Measurements from ENCODE around the gene BSN. TPM values are rescaled to one million over a fixed set of nuclear protein-coding genes. Genes with fewer than 3 reads are reported as not detected.

Gene BSN
- total and polyA plus RNA-seq, 12 donors: 0.06 to 1.4 (median 0.62) TPM

DNA sequence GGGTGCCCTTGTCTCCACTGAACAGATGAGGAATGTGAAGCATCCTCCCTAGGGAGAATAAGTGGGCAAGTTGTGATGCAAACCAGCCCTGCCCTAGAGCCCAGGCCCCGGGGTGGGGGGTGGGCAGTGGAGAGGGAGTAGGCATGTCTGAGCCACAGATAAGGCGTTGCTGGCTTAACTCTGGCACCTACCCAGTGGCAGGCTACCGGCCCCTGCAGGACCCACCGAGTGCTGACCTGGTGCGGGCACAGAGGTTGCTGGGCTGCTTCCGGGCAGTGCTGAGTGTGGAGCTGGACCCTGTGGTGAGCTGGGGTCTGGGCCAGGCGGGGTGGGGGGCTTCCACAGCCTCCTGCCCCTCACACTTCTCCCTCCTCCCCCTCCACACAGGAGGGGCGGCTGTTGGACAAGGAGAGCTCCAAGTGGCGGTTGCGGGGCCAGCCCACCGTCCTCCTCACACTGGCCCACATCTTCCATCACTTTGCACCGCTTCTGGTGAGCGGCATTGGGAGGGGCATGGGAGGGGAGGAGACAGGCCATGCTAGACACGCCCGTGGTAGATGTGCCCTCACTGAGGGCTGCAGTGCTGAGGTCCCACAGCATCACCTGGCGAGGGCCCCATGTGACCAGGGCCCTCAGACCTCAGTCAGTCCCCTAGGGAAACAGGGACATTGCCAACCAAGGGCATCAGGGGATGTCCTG is 145.2 kb downstream of the BSN start:
- H3K4me1 ChIP-seq: peaks cover 0 to 47% (median 4%) of the 10 kb centered on the region in 9 donors
- WGBS, 2 donors: 69 to 77% methylated on average over 16 of the region's 16 CpGs
- no peak for DNase-seq
- peak in 4 of 8 donors; percentile 23 to 70 (median 53) for ATAC-seq
- no peaks in the 10 kb centered on the region for H3K9me3 ChIP-seq
- H3K27me3 ChIP-seq: no peaks in the 10 kb centered on the region
- no peak overlapping the region for H3K4me3 ChIP-seq
- peaks cover 0 to 75% (median 18%) of the 10 kb centered on the region in 9 donors for H3K36me3 ChIP-seq
- intact Hi-C loops (cut with DNase I): no loop called here
- H3K27ac ChIP-seq: peak overlapping the region in 6 of 10 donors; percentile 15 to 72 (median 66)
- TF ChIP-seq, protein P1, sequence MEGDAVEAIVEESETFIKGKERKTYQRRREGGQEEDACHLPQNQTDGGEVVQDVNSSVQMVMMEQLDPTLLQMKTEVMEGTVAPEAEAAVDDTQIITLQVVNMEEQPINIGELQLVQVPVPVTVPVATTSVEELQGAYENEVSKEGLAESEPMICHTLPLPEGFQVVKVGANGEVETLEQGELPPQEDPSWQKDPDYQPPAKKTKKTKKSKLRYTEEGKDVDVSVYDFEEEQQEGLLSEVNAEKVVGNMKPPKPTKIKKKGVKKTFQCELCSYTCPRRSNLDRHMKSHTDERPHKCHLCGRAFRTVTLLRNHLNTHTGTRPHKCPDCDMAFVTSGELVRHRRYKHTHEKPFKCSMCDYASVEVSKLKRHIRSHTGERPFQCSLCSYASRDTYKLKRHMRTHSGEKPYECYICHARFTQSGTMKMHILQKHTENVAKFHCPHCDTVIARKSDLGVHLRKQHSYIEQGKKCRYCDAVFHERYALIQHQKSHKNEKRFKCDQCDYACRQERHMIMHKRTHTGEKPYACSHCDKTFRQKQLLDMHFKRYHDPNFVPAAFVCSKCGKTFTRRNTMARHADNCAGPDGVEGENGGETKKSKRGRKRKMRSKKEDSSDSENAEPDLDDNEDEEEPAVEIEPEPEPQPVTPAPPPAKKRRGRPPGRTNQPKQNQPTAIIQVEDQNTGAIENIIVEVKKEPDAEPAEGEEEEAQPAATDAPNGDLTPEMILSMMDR (IDR thresholded peaks at IDR 0.05): no peak

DNA sequence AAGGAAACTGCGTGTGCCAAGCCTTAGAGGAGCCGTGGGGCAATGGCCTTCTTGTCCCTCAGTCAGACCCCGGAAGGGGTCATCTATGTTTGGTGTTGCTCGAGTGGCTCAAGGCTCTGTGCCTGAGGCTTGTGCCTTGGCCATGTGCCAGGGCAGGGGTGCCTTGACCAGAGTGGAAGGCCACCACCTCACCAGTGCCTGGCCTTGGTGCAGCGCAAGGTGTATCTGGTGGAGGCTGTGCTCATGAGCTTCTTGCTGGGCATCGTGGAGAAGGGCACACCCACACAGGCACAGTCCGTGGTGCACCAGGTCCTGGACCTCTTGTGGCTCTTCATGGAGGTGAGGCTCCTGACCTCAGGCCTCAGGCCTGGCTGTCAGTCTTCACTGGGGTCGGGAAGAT is 145.7 kb downstream of the BSN start:
- peak overlapping the region in 4 of 10 donors; percentile 65 to 72 (median 68) for H3K27ac ChIP-seq
- intact Hi-C loops (cut with DNase I): loop anchor here in 7 of 10 donors (5.0 to 10.0 kb wide), 6 partner anchors 137 to 215 kb away; partner anchors contain the start of gene MST1R (in 3 of the 7)
- H3K4me1 ChIP-seq: peaks cover 0 to 41% (median 3%) of the 10 kb centered on the region in 9 donors
- H3K36me3 ChIP-seq: peaks cover 0 to 81% (median 18%) of the 10 kb centered on the region in 9 donors
- H3K27me3 ChIP-seq: no peaks in the 10 kb centered on the region
- no peak for ATAC-seq
- H3K4me3 ChIP-seq: no peak overlapping the region
- WGBS, 2 donors: 78 to 86% methylated on average over 8 of the region's 8 CpGs
- DNase-seq: no peak
- no peaks in the 10 kb centered on the region for H3K9me3 ChIP-seq
- TF ChIP-seq, protein P1 (IDR thresholded peaks at IDR 0.05): no peak

GRCh38 chr3:49700453-49701128 is 146.3 kb downstream of the BSN start:
- Histone ChIP-seq H3K27ac (peak overlapping the region in 1 of 10 donors; percentile 68), H3K4me3 (no peak overlapping the region), H3K27me3 (no peaks in the 10 kb centered on the region), H3K4me1 (peaks cover 0 to 35% (median 0%) of the 10 kb centered on the region in 9 donors), H3K9me3 (no peaks in the 10 kb centered on the region), H3K36me3 (peaks cover 0 to 86% (median 24%) of the 10 kb centered on the region in 9 donors)
- ATAC-seq (no peak), DNase-seq (no peak)
- intact Hi-C loops (cut with DNase I): loop anchor here in 7 of 10 donors (5.0 to 10.0 kb wide), 6 partner anchors 137 to 214 kb away; partner anchors contain the start of gene MST1R (in 3 of the 7)
- 81 to 83% methylated on average over 13 of the region's 13 CpGs for WGBS, 2 donors
- TF ChIP-seq, protein P1 (IDR thresholded peaks at IDR 0.05): no peak

DNA sequence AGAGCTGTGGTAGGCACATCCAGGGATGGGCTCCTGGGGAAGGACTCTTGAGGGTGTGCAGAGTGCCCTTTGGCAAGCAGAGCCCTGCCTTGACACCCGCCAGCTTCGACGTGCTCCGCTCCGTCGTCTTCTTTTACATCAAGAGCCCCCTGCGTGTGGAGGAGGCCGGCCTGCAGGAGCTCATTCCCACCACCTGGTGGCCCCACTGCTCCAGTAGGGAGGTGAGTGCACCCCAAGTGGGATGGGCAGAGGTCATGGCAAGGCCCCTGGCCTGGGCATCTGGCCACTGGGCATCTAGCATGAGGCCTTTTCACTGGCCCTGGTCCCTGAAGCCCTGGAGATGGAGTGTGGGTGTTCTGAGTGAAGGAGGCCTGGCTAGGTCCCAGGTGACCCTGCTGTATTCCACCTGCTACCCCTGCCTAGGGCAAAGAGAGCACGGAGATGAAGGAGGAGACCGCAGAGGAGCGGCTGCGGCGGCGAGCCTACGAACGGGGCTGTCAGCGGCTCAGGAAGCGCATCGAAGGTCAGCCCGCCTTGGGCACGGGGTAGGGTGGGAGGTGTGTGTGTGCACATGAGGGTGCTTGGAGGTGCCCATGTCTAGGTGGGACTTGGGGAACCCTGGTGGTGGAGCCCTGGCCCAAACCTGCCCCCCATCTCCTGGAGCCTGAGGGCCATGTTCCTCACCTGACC is 147.3 kb downstream of the BSN start:
- DNase-seq (no peak), ATAC-seq (no peak)
- intact Hi-C loops (cut with DNase I): loop anchor here in 8 of 10 donors (2.0 to 10.0 kb wide), 7 partner anchors 135 to 213 kb away; partner anchors contain the start of gene MST1R (in 3 of the 8)
- no peaks in the 10 kb centered on the region for H3K27me3 ChIP-seq
- TF ChIP-seq, protein P1 (IDR thresholded peaks at IDR 0.05): peak in 7 of 9 donors; percentile 29 to 50 (median 39)
- WGBS, 2 donors: 82 to 85% methylated on average over 21 of the region's 21 CpGs
- H3K36me3 ChIP-seq: peaks cover 0 to 96% (median 31%) of the 10 kb centered on the region in 9 donors
- peaks cover 0 to 27% (median 0%) of the 10 kb centered on the region in 9 donors for H3K4me1 ChIP-seq
- H3K9me3 ChIP-seq: no peaks in the 10 kb centered on the region
- H3K4me3 ChIP-seq: no peak overlapping the region
- no peak overlapping the region for H3K27ac ChIP-seq

Measured in heart right ventricle (tissue), 16 donors.